Mesothelial cell of epicardium (in vitro differentiated cells): Measurements from ENCODE around the gene SCTR. TPM values are rescaled to one million over a fixed set of nuclear protein-coding genes. Genes with fewer than 3 reads are reported as not detected.

Source experiments
- DNase-seq, 2 experiments: peaks; one replicate each; pipeline ENCODE4 v3.0.0; 2021; ENCODE audit warnings: low spot score in 2 of 2; ENCODE audit not compliant: unreplicated experiment in 2 of 2
- H3K27ac Mint-ChIP-seq: 2 replicates; pipeline ENCODE4 v1.8.0; 2021; ENCODE audit warnings: mixed read lengths
- H3K27me3 Mint-ChIP-seq: 2 replicates; pipeline ENCODE4 v1.8.0; 2021; ENCODE audit warnings: low read depth, mixed read lengths
- H3K36me3 Mint-ChIP-seq: 2 replicates; pipeline ENCODE4 v1.8.0; 2021; ENCODE audit warnings: mixed read lengths
- H3K4me1 Mint-ChIP-seq: 2 replicates; pipeline ENCODE4 v1.8.0; 2021; ENCODE audit warnings: mixed read lengths
- H3K4me3 Mint-ChIP-seq: 2 replicates; pipeline ENCODE4 v1.8.0; 2021; ENCODE audit warnings: mild to moderate bottlenecking, moderate library complexity, mixed read lengths
- H3K9me3 Mint-ChIP-seq: 2 replicates; pipeline ENCODE4 v1.8.0; 2021; ENCODE audit warnings: mixed read lengths
- total RNA-seq: library from RNA; stranded (reverse); gene quantifications from 3 replicates; pipeline ENCODE4 v1.2.1, GENCODE V29; 2021
- TF ChIP-seq, protein P1 (sequence below): fragments of 200-600 bp; sonication (generic); IDR thresholded peaks from one replicate; pipeline ENCODE4 v1.5.0; 2021; ENCODE audit warnings: antibody characterized with exemption; ENCODE audit not compliant: unreplicated experiment

SCTR gene
- total RNA-seq, 1 donor from 2014 or later = 1.3 TPM

DNA sequence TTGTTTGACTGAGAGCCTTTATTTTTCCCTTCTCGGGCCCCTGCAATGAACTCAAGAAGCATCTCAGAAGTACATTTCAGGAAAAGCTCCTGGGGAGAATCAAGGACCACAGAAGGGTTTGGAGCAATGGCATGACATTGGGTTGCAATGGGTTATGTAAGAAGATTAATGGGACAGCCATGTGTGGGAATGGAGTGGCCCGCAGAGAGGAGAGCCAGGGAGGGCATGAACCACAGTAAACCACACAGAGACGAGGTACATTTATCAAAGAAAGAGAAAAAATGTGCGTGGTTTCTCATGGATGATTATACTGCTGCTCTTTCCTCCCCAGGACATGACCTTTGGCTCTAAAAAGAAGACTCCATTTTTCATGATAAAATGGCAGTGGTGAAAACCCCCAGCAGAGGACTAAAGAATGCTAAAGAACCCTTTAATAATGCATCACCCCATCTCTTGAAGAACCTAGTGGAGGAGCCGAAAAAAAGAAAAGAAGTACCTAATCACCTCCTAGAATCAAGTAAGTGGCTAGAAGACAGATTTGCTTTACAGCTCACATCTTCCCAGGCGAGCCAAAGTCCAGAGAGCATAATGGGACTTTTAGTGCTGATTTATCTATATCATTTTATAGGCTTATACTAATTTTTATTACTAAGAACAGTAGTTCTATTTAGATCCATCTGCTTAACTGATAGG lies 21.6 kb upstream of the SCTR start:
- TF ChIP-seq, protein P1, sequence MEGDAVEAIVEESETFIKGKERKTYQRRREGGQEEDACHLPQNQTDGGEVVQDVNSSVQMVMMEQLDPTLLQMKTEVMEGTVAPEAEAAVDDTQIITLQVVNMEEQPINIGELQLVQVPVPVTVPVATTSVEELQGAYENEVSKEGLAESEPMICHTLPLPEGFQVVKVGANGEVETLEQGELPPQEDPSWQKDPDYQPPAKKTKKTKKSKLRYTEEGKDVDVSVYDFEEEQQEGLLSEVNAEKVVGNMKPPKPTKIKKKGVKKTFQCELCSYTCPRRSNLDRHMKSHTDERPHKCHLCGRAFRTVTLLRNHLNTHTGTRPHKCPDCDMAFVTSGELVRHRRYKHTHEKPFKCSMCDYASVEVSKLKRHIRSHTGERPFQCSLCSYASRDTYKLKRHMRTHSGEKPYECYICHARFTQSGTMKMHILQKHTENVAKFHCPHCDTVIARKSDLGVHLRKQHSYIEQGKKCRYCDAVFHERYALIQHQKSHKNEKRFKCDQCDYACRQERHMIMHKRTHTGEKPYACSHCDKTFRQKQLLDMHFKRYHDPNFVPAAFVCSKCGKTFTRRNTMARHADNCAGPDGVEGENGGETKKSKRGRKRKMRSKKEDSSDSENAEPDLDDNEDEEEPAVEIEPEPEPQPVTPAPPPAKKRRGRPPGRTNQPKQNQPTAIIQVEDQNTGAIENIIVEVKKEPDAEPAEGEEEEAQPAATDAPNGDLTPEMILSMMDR = no peak
- Mint-ChIP-seq H3K9me3 (peaks cover 2% of the 10 kb centered on the region), H3K4me1 (peaks cover 30% of the 10 kb centered on the region), H3K27ac (no peak overlapping the region), H3K4me3 (no peak overlapping the region), H3K27me3 (no peaks in the 10 kb centered on the region), H3K36me3 (no peaks in the 10 kb centered on the region)
- DNase-seq = no peak

DNA sequence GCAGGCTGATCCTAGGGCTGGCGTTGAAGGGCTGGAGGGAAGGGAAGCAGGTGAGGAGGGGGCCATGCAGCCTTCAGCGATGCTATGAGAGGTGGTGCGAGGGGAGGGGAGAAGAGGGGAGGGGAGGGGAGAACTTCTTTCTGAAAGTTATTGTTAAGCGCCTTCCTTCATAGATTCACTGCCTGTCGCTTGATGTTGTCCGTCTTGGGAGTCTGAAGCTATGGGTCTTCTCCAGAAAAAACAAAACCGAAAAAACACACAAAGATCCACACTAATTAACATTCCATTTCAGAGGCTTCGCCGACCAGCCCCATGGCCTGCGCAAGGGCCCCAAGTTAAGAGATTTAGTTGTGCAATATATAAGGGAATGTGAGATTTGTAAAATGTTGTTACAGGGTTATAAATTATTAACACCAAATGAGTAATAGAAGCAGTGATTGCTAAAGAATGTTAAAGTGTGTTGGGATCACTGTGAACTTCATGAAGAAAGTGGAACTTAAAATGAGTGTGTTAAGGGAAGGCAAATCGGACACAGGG lies 20.7 kb upstream of the SCTR start:
- H3K9me3 Mint-ChIP-seq = peaks cover 4% of the 10 kb centered on the region
- no peak for DNase-seq
- peak overlapping the region; percentile 67 for H3K4me3 Mint-ChIP-seq
- H3K36me3 Mint-ChIP-seq = no peaks in the 10 kb centered on the region
- TF ChIP-seq, protein P1 = no peak
- H3K27me3 Mint-ChIP-seq = no peaks in the 10 kb centered on the region
- peaks cover 30% of the 10 kb centered on the region for H3K4me1 Mint-ChIP-seq
- H3K27ac Mint-ChIP-seq = peak overlapping the region; percentile 73

DNA sequence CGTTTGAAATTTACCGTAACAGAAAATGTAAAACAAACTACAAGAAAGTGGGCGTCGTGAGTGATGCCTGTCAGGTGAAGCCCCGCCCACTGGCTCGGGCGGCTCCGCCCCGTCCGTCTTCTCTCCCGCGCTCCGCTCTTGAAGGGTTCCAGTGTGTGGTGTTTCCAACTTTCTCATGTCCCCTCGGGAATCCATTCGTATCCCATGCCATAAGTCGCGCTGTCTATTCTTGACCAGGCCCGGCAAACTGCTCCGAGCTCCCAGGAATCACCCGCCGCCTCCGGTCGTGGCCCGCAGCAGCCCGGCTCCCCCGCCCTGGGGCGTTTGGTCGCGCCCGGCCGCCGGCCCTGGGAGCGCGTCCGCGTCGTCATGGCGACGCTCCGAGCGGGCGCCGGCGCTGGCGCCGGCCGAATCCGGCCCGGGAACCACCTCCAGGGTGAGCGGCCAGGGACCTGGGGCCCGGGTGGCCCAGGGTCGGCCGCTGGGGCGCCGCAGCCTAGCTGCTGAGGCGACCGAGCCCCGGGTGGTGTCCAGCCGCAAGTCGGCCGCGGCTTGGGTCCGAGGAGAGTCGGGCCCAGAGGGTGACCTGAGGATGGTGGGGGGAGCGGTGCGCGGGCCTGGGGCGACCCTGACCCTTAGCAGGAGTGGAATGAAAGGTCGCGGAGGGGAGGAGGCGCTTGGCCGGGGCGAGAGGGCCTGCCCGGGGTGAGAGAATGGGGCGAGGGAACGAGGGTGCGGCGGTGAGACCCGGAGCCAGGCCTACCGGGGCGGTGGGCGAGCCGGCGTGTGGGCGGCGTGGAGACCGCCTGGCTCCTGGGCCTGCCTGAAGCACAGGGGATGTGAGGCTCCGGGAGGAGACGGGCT lies 20.0 kb upstream of the SCTR start, which contains the start of gene CFAP221:
Gene CFAP221, plus strand, starts transcription at position 375 of the 864 bp plus-strand sequence. CDS start 1,683 bp downstream, outside the sequence.
- peaks cover 7% of the 10 kb centered on the region for H3K9me3 Mint-ChIP-seq
- no peaks in the 10 kb centered on the region for H3K27me3 Mint-ChIP-seq
- peak; percentile 66 to 82 for DNase-seq
- TF ChIP-seq, protein P1 = no peak
- H3K4me3 Mint-ChIP-seq = peak within 1 kb of the TSS; percentile 82
- peaks cover 30% of the 10 kb centered on the region for H3K4me1 Mint-ChIP-seq
- H3K27ac Mint-ChIP-seq = peak within 1 kb of the TSS; percentile 73
- H3K36me3 Mint-ChIP-seq = no peaks in the 10 kb centered on the region

DNA sequence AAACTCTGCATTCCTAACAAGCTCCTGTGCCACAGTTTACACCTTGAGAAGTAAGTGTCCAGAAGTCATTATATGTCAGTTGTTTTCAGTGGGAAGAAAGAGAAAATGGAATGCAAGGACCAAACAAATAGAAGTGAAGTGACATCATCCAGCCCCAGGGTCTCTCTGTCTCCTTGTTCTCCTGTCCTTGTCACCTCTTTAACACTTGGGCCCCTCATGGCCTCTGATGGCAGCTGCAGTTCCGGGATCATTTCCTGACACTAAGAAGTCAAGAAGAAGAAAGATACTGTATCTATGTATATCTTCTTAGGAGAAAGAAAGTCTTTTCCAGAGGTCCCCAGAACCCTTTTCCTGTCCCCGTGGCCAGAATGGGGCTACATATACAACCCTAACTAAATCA lies 17.2 kb upstream of the SCTR start:
- Mint-ChIP-seq H3K4me3 (no peak overlapping the region), H3K27me3 (no peaks in the 10 kb centered on the region), H3K4me1 (peaks cover 22% of the 10 kb centered on the region), H3K27ac (no peak overlapping the region), H3K36me3 (no peaks in the 10 kb centered on the region), H3K9me3 (peaks cover 7% of the 10 kb centered on the region)
- DNase-seq = no peak
- TF ChIP-seq, protein P1 = no peak

DNA sequence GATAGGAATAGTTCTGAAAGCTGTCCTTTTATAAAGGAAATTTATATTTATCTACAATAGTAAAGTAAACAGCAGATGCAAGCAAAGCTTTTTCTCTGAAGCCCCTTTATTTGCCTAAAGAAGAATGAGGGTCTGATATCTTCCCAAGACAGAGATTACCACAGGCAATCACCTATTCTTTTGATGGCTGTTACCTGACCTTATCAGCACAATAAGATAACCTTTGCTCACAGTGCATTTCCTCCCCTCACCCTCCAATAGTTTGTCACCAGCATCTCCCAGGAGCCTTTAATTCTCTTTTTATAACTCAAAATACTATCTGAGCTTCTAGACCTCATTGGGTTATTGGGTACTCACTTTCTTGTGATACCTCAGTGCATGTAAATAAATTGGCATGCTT lies 13.5 kb upstream of the SCTR start:
- TF ChIP-seq, protein P1 = no peak
- peaks cover 27% of the 10 kb centered on the region for H3K9me3 Mint-ChIP-seq
- H3K4me1 Mint-ChIP-seq = no peaks in the 10 kb centered on the region
- no peak overlapping the region for H3K4me3 Mint-ChIP-seq
- no peak for DNase-seq
- H3K27ac Mint-ChIP-seq = no peak overlapping the region
- H3K36me3 Mint-ChIP-seq = peaks cover 2% of the 10 kb centered on the region
- peaks cover 2% of the 10 kb centered on the region for H3K27me3 Mint-ChIP-seq
